Measurements from ENCODE around the gene SMC1B.

The SMC1B gene

DNA sequence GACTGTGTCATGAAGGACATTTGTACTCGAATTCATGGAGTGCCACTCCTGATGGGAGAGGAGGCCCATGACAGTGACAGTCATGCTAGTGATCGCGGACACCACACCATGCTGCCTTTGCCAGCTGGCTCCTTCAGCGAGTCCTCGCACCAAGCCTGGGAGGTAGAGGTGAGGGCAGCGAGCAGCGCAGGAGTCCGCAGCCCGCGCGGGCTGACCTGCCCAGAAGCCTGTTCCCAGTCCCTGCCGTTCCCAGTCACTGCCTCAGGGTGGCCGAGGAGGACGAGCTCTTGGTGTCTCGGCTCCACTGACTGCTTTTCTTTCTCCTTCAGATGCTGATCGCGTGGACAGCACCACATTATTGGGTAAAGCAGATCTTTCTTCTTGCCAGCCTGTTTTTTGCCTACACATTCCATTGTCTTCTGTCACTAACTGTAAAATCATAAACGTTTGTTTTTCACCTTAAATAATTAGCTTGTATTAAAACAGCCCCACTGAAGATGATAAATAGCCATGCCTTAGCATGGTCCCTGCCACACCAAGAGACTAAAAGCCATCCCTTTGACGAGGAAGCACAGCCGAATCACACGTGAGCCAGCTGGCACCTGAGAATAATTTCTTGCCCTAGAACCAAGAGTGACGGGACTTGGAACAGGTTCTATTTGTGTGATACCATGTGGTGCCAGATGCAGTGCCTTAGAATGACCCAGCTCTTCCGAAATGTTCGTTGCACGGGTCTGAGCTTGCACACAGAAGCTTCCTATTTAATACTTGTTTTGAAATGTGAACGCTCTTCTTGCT, 78.2 kb downstream of the SMC1B start:
- H3K4me3 ChIP-seq (replicated peaks; ENCODE audit: low read depth, low read length): no peak overlapping the region
- DNase-seq (ENCODE audit: extremely low read depth, low read depth): no peak
- TF ChIP-seq, protein P1, sequence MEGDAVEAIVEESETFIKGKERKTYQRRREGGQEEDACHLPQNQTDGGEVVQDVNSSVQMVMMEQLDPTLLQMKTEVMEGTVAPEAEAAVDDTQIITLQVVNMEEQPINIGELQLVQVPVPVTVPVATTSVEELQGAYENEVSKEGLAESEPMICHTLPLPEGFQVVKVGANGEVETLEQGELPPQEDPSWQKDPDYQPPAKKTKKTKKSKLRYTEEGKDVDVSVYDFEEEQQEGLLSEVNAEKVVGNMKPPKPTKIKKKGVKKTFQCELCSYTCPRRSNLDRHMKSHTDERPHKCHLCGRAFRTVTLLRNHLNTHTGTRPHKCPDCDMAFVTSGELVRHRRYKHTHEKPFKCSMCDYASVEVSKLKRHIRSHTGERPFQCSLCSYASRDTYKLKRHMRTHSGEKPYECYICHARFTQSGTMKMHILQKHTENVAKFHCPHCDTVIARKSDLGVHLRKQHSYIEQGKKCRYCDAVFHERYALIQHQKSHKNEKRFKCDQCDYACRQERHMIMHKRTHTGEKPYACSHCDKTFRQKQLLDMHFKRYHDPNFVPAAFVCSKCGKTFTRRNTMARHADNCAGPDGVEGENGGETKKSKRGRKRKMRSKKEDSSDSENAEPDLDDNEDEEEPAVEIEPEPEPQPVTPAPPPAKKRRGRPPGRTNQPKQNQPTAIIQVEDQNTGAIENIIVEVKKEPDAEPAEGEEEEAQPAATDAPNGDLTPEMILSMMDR (IDR thresholded peaks at IDR 0.05; ENCODE audit: low read depth, low read length, missing control alignments): peak; percentile 6

DNA sequence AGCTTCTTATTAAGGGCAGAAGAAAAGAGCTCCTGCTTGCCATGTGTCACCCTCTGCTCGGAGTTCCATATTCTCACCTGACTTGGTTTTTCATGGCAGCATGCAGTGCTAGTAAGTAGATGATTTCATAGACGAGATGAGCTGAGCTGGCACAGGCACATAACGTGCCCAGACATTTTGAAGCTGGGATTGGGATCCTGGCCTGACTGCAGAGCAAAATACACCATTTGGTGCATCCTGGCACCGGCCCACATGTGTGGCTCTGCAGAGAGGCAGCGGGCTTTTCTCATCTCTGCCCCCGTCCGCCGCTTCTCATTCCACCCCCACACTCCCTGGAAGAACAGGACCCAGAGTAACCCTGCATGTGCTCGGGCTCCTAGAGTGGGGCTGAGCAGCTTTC, 78.9 kb downstream of the SMC1B start:
- DNase-seq (ENCODE audit: extremely low read depth, low read depth): no peak
- TF ChIP-seq, protein P1 (IDR thresholded peaks at IDR 0.05; ENCODE audit: low read depth, low read length, missing control alignments): no peak
- no peak overlapping the region for H3K4me3 ChIP-seq (replicated peaks; ENCODE audit: low read depth, low read length)

DNA sequence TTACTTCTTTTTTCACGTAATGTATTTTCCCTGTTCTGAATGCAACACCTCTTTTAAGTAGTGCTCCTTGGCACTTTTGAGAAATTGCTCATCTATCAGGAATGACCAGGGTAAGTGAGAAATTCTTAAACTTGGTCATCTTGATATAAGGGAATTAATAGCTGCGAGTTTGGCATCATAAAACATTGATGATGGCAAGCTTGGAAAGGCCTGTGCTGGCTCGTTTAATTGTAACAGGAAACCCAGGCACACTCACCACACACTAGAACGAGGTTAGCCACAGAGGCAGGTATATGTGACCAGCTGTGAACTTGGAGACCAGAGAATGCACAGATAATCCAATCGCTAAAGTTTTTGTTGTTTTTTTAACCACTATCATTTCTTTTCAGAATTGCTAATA, 79.3 kb downstream of the SMC1B start:
- TF ChIP-seq, protein P1 (IDR thresholded peaks at IDR 0.05; ENCODE audit: low read depth, low read length, missing control alignments): no peak
- no peak overlapping the region for H3K4me3 ChIP-seq (replicated peaks; ENCODE audit: low read depth, low read length)
- DNase-seq (ENCODE audit: extremely low read depth, low read depth): no peak

DNA sequence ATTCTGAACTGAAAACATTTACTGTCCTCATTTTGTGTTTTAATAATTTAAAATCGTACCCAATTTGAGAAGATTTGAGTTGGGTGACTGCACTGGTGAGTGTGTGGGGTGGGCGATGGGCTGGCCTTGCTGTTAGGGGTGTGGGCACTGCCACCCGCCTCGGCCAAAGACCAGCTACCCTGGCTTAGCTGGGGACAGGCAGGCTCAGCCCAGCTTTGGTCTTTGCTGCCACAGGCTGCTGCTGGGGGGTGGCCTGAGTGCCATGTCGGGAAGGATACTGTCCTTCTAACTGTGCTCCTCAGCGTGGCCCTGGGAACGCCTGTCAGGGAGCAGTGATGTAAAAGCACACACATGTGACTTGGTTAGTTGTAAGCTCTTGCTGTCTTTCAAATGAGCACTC, 81.4 kb downstream of the SMC1B start:
- H3K4me3 ChIP-seq (replicated peaks; ENCODE audit: low read depth, low read length): no peak overlapping the region
- DNase-seq (ENCODE audit: extremely low read depth, low read depth): no peak
- TF ChIP-seq, protein P1 (IDR thresholded peaks at IDR 0.05; ENCODE audit: low read depth, low read length, missing control alignments): no peak

DNA sequence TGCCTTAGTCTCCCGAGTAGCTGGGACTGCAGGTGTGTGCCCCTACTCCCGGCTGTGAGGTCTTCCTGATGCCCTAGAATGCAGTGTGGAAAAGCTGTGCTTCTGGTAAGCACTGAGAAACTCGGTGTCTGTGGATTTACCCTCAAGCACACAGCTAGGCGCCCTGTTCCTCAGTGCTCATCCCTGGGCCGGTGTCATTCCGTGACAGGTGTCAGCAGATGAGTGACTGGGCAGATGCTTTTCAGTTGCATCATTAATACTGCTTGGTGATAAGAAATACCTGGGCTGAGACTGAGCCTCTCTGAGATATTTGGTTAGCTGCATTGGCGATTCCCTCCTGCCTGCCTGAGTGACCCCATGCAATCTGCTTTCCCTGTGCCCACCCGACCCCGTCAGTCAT, 81.9 kb downstream of the SMC1B start:
- TF ChIP-seq, protein P1 (IDR thresholded peaks at IDR 0.05; ENCODE audit: low read depth, low read length, missing control alignments): no peak
- DNase-seq (ENCODE audit: extremely low read depth, low read depth): no peak

DNA sequence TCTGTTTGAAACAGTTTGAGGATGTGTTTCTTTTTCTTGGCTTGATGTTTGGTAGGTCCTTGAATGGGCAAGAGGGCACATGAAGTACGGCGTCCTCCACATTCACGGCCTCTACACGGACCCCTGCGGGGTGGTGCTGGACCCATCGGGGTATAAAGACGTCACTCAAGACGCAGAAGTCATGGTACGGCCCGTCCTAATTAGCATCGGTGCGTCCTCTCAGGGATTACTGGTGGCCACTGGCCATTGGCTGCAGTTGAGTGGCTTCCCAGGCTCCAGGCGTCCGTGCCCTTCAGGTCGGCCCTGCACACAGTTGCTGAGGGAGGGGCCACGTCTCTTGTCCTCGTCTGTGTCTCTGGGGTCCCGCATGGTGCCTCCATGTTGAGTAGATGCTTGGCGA, 82.9 kb downstream of the SMC1B start:
- H3K4me3 ChIP-seq (replicated peaks; ENCODE audit: low read depth, low read length): no peak overlapping the region
- DNase-seq (ENCODE audit: extremely low read depth, low read depth): no peak
- TF ChIP-seq, protein P1 (IDR thresholded peaks at IDR 0.05; ENCODE audit: low read depth, low read length, missing control alignments): no peak

More for the DNA sequence above, 81.9 kb downstream of the SMC1B start:
- H3K4me3 ChIP-seq (replicated peaks; ENCODE audit: low read depth, low read length): no peak overlapping the region
